HCT116 (cell line): ENCODE results near the gene PAIP1.

Source experiments
- CTCF ChIP-seq, 3 experiments: fragments of 200-600 bp in 1 of 3; sonication (generic) in 1 of 3; IDR thresholded peaks in 2 of 3; conservative IDR thresholded peaks in 1 of 3; 2 replicates each; pipeline ENCODE4 v1.5.1; 2012 to 2017; ENCODE audit warnings: low read depth in 2 of 3, low read length in 2 of 3, antibody characterized with exemption in 1 of 3, borderline replicate concordance in 1 of 3, control low read depth in 1 of 3, mild to moderate bottlenecking in 1 of 3, mixed read lengths in 1 of 3, mixed run types in 1 of 3, moderate library complexity in 1 of 3; ENCODE audit not compliant: insufficient read depth in 1 of 3
- MAX ChIP-seq: IDR thresholded peaks from 2 replicates; pipeline ENCODE4 v1.6.1; 2012

DNA sequence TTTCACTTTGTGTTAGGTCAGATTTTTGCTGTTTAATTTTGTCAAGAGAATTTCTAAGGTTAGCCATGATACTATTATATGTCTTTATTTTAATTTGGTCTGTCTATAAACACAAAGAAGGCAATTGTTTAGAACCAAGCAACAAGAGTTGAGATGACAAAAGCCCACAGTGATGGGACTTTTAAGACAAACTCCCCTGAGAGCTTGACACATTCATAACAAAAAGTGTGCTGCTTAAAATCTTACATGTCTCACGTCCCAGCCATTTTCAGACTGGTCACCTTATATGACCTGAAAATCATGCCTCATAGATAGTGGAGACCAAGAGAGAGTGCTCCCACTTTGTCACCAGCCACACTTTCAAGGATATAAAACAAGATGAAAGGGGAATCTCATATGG is 24.5 kb upstream of the PAIP1 start:
- no peak for TF ChIP-seq CTCF (IDR thresholded peaks at IDR 0.05 in 2 of 3, conservative IDR thresholded peaks at IDR 0.05 in 1 of 3; ENCODE audit: borderline replicate concordance in 1 of 3, insufficient read depth in 1 of 3, low read depth in 2 of 3, low read length in 2 of 3)
- no peak for TF ChIP-seq MAX
